GM21619 (cell line): ENCODE data around the gene NMS.
A peak's percentile ranks its signal among the peaks of the same experiment; 100 is the strongest.
"Not testable (repeated sequence)": the region's sequence is repeated elsewhere in the genome, so short reads cannot be mapped to it uniquely, and the experiment has no call there.

Experiments
- ATAC-seq: cut with Tn5 transposase; IDR thresholded peaks from one replicate; pipeline ENCODE4 v1.9.1; 2021; ENCODE audit not compliant: unreplicated experiment

NMS gene, protein sequence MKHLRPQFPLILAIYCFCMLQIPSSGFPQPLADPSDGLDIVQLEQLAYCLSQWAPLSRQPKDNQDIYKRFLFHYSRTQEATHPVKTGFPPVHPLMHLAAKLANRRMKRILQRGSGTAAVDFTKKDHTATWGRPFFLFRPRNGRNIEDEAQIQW

DNA sequence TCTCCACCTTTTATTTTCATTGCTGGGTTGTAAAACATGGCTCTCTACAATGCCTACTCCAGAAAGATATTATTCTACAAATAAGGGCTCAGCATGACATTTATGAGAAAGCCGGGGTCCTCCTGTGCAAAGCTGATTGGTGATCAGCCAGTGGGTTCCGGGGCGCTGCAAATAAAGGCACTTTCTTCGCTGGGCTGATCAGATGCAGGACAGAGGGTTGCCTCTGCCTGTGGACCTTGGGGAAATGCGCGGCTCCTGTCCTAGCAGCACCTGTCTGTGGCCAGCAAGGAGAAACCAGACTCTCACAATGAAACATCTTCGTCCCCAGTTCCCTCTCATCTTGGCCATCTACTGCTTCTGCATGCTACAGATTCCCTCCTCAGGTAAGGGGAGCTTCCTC is at the start of gene NMS:
TSS of gene NMS (plus strand) at position 301 of the 400 bp plus-strand sequence. CDS start at position 308, 7 bp downstream.
- ATAC-seq: no peak

DNA sequence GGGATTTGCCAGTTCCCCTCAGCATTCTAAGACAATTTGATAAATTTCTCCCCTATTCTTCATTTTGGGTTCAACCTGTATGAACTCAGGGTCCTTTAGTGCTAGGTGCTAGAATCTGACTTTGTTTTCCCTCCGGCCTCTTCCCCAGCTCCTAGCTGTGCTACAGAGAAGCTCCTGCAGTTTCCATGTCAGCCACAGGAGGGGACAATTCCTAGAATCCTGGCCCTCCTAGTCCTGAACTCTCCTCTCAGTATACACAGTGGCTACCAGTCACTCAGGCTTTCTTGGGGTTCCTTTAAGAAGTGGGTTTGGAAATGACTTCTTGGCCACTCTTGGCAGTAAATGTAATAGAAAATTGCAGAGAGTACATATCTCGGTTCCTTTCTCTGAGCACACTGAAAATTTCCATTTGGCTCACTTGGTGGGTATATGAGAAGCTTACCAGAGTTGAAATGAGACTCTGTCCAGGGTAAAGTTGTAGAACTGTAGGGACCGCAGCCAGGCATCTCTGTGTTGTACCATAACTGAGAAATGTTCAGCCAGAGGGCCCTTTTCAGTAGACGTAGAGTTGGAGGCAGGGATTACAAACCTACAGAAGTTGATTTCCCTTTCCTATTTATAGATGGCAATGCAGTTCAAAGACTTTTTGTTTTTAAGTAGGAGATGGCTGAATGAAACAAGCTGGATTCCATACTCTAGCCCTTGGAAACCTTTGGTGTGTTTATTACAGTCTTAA is 47.8 kb upstream of the NMS start:
- no peak for ATAC-seq

DNA sequence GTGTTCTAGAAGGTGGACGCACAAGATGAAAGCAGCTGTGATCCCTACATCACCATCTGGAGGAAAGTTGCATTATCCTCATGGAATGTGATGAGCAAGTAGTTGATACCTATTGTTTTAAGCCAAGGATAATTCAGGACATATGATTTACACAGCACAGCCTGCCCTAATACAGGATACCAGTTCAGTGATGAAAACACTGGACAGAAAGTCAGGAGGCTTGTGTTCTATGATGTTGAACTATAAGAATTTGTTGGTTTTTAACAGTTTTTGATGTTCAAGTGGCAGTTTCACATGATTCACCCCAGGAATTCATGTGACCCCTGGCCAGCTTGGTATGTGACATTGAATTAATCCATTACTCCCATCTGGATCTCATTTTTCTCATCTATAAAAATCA is 46.7 kb upstream of the NMS start:
- no peak for ATAC-seq

GRCh38 chr2:100424277-100424875 is 45.9 kb upstream of the NMS start:
- no peak for ATAC-seq

DNA sequence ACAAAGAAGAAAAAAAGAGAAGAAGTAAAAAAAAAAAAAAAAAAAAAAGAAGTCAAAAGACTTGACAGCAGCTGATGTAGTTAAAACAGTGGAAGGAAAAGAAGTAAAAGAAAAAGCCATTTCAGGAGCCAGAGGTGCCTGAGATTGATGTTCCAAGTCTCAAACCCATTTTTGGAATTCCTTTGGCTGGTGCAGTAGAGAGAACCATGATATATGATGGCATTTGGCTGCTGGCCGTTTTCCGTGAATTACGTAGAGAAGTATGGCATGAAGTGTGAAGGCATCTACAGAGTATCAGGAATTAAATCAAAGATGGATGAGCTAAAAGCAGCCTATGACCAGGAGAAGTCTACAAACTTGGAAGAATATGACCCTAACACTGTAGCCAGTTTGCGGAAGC is 45.2 kb upstream of the NMS start:
- ATAC-seq: no peak

GRCh38 chr2:100425573-100426383 is 44.5 kb upstream of the NMS start:
- ATAC-seq: no peak

GRCh38 chr2:100426384-100426720 is 43.9 kb upstream of the NMS start:
- ATAC-seq: no peak

GRCh38 chr2:100427111-100427510 is 43.2 kb upstream of the NMS start:
- ATAC-seq: no peak

- no peak for ATAC-seq
Measured at GRCh38 chr2:100427627-100428258, 42.5 kb upstream of the NMS start.

GRCh38 chr2:100429726-100430125 is 40.6 kb upstream of the NMS start:
- ATAC-seq: no peak

DNA sequence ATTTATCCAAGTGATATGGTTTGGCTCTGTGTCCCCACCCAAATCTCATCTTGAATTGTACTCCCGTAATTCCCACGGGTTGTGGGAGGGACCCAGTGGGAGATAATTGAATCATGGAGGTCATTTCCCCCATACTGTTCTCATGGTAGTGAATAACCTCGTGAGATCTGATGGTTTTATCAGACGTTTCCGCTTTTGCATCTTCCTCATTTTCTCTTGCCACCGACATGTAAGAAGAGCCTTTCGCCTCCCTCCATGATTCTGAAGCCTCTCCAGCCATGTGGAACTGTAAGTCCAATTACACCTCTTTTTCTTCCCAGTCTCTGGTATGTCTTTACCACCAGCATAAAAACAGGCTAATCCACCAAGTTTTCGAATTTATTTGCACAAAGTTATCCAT is 32.5 kb upstream of the NMS start:
- no peak for ATAC-seq

DNA sequence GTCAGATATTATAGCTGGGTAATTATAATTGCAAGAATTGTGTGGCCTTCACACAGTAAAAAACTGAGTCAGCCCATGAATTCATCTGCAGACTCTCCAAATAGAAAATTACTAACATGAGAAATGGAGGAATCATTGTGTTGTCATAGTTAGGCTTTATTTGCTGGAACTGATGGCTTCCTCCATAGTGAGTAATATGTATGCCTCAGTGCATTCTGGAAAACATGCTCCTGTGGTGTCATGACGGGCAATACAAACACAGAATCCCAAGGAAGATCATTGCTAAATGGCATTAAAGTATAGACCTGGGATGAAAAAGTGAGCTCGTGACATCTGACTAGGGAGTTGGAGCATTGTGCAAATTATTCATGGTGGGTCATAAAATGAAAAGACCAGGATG is 23.6 kb upstream of the NMS start:
- ATAC-seq: no peak

DNA sequence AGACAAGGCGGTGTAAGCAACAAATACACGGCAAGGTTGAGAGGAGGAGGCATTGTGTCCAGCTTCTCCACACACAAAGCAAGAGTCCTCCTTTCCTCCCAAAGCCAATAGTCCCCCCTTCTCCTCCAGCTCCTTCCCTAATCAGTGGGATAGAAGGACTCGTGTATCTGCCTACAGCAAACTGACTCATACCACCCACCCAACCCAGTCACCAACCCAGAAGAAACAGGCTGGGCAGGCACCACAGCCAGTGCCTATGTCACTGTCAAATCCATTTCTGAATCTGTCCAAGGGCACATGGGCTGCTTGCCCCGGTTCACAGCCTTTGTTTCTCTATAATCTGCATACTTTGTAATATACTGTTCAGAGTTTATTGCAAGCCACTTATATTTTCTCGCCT is 19.2 kb upstream of the NMS start:
- no peak for ATAC-seq

DNA sequence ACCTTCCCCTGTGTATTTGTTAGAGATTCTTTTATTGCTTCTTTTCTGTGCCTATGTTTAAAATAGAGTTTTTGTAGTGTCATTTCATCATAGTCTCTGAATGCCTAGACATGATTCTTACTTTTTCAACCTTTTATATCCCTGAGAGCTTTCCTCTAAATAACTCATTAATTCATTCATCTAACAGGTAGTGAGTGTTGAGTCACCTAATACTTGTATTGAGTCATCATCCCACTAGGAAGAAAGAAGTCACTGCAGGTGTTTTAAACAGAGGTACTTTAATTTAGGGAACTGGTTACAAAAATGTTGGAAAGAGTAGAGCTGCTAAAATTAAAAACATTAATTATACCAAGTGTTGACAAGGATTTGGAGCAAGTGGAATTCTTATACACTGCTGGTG is 18.5 kb upstream of the NMS start:
- ATAC-seq: no peak

DNA sequence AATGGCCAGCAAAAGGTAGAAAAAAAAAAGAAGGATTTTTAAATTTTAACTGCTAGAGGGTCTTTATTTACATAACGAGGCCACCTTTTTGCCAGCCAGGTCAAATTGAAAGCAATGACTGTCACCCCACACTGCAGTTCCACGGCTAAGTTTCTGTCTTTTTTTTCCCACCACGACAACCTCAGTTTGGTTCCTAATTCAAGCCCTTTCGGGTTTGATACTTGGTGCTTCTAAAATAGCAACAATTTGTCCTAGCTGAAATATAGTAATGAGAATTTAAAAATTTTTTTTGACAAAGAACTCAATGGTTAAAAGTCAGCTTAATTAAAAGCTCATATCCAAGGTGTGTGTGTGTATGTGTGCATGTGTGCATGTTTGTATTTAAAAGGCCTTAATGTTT is 16.4 kb upstream of the NMS start:
- peak; percentile 89 for ATAC-seq

DNA sequence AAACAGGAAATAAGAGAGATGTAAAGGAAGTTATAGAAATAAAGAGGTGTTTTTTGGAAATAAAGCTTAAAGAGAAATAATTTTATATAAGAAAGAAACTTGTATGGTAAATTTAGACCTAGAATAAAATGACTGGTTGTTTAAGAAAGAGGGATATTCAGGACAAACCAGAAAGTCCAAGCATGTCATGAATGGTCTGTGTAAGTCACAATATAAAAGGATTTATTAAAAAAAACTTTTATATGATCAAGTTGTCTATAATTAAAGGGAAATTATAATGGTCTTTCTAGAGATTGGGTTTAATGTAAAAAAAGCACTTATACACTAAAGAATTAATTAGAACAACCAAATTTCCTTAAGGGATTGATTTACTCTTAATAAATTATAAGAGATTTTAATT is 13.9 kb upstream of the NMS start:
- not testable (repeated sequence) for ATAC-seq

DNA sequence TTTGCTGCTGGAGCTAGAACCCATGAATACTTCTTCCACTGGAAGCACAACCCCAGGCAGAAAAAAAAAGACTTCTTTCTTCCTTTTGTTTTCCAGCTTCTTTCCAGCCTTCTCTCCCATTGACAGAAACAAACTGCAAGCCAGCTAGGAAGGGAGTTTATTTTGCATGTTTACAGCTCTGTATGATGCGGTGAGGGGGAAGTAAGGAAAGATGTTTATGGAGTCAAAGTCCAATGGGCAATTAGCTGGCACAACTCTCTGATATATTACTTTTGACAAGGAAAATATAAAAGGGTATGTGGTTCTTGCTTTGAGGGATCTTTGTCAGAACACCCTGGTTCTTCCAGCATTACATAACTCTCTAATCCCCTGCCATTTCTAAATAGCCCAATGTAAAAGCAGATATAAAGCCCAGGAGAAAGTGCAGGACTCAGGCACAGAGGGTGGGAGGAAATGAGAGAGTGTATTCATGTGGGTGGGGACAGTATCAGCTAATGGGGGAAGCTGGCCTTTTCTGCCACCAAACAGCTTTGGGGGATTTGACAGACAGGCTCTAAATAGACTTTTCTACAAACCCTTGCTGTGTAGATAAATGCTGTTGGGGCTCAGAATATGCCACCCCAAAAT is 9.3 kb upstream of the NMS start:
- no peak for ATAC-seq

GRCh38 chr2:100470898-100471514 is 724 bp downstream of the NMS start:
- no peak for ATAC-seq

GRCh38 chr2:100476606-100477005 is 6.3 kb downstream of the NMS start:
- ATAC-seq: no peak

DNA sequence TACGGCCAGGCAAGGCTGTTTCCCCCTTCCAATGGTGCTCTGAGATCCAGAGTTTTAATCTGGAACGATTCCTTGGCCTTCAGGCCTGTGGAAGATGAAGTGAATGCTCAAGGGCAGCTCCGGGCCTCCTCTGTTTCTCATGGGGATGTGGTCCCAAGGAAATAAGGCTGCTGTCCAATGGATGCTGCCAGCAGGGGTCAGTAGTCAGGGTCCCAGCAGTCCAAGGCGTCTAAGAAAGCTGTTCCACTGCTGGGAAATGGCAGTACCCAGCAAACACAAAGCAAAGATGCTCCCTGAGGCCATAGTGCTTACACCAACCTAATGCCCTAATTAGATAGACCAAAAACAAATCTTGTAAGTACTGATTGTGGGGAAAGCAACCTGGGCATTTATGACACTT is 12.5 kb downstream of the NMS start:
- no peak for ATAC-seq

- no peak for ATAC-seq
Measured at GRCh38 chr2:100483895-100484294, 13.6 kb downstream of the NMS start.
